ENCODE data around the gene RAPGEF2. TPM values are rescaled to one million over a fixed set of nuclear protein-coding genes. Genes with fewer than 3 reads are reported as not detected.
A peak's percentile ranks its signal among the peaks of the same experiment; 100 is the strongest.

RAPGEF2 gene
- total RNA-seq, 1 donor from 2014 or later, result 46.7 TPM

DNA sequence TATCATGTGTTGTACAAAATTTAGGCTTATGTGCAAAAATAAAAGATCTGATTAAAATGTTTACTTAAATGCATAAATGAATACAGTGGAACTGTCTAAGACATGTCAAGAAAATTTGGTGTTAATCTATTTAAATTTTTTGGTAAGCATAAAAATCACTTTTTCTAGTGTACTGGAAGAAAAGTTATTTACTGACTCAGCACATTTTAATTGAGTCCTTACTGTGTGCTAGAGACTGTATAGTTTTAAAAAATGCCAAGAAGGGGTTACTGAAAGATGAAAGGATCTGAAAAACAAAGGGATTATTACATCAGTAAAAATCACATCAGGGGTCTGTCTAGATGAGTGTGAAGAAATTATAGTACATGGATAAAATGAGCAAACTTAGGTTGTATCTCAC is 60.6 kb downstream of the RAPGEF2 start:
- DNase-seq (ENCODE audit: low spot score in 2 of 2, unreplicated experiment in 2 of 2), result no peak
- Mint-ChIP-seq H3K36me3 (peaks cover 5% of the 10 kb centered on the region), H3K27me3 (ENCODE audit: low read depth) (no peaks in the 10 kb centered on the region), H3K4me3 (no peak overlapping the region), H3K9me3 (peaks cover 7% of the 10 kb centered on the region), H3K27ac (no peak overlapping the region), H3K4me1 (peaks cover 20% of the 10 kb centered on the region)
- TF ChIP-seq, protein P1, sequence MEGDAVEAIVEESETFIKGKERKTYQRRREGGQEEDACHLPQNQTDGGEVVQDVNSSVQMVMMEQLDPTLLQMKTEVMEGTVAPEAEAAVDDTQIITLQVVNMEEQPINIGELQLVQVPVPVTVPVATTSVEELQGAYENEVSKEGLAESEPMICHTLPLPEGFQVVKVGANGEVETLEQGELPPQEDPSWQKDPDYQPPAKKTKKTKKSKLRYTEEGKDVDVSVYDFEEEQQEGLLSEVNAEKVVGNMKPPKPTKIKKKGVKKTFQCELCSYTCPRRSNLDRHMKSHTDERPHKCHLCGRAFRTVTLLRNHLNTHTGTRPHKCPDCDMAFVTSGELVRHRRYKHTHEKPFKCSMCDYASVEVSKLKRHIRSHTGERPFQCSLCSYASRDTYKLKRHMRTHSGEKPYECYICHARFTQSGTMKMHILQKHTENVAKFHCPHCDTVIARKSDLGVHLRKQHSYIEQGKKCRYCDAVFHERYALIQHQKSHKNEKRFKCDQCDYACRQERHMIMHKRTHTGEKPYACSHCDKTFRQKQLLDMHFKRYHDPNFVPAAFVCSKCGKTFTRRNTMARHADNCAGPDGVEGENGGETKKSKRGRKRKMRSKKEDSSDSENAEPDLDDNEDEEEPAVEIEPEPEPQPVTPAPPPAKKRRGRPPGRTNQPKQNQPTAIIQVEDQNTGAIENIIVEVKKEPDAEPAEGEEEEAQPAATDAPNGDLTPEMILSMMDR (IDR thresholded peaks at IDR 0.05; ENCODE audit: unreplicated experiment), result no peak

DNA sequence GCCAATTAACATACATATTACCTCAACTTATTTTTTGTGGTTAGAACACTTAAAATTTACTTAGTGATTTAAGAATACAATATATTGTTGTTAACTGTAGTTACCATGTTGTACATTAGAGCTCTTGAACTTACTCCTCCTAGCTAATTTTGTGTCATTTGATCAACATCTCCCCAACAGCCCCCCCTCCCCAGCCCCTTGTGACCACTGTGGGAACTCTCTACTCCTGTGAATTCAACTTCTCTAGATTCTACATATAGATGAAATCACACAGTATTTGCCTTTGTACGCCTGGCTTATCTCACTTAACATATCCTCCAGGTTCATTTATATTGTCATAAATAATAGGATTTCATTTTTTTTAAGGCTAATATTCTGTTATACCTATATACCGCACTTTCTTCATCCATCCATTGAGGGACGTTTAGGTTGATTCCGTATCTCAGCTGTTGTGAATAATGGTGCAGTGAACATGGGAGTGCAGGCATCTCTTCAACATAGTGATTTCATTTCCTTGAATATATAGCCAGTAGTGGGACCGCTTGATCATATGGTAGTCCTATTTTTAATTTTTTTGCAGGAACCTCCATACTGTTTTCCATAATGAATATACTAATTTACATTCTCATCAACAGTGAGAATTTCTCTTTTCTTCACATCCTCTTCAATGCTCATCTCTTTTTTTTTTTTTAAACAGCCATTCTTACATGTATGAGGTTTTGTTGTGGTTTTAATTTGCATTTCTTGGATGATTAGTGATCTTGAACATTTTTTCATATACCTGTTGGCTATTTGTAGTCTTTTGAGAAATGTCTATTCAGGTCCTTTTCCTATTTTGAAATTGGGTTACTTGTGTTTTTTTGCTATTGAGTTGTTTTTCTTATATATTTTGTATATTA is 66.8 kb downstream of the RAPGEF2 start:
- no peak overlapping the region for H3K27ac Mint-ChIP-seq
- TF ChIP-seq, protein P1 (IDR thresholded peaks at IDR 0.05; ENCODE audit: unreplicated experiment), result no peak
- H3K9me3 Mint-ChIP-seq, result peaks cover 7% of the 10 kb centered on the region
- H3K27me3 Mint-ChIP-seq (ENCODE audit: low read depth), result no peaks in the 10 kb centered on the region
- H3K4me3 Mint-ChIP-seq, result no peak overlapping the region
- peaks cover 13% of the 10 kb centered on the region for H3K4me1 Mint-ChIP-seq
- no peak for DNase-seq (ENCODE audit: low spot score in 2 of 2, unreplicated experiment in 2 of 2)
- H3K36me3 Mint-ChIP-seq, result peaks cover 5% of the 10 kb centered on the region

DNA sequence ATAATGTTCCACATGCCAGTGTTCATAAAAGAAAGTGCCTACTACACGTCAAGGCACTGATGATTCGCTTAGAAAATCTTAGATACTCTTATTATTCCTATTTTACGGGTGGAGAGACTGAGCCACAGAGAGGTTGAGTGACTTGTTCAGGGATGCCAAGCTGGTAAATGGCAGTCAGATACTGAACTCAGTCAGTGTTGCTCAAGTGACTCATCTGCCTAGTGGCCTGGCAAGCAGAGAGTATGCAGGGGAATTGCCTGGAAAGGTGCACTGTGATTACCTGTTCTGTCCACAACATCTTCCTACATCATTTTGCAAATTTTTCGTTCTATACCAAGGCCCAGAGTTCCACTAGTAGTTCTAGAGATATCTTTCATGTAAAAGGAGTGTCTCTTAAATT is 68.4 kb downstream of the RAPGEF2 start:
- Mint-ChIP-seq H3K4me1 (peaks cover 28% of the 10 kb centered on the region), H3K27me3 (ENCODE audit: low read depth) (no peaks in the 10 kb centered on the region), H3K36me3 (peaks cover 5% of the 10 kb centered on the region), H3K4me3 (no peak overlapping the region), H3K27ac (no peak overlapping the region), H3K9me3 (peaks cover 7% of the 10 kb centered on the region)
- TF ChIP-seq, protein P1 (IDR thresholded peaks at IDR 0.05; ENCODE audit: unreplicated experiment), result no peak
- DNase-seq (ENCODE audit: low spot score in 2 of 2, unreplicated experiment in 2 of 2), result no peak

DNA sequence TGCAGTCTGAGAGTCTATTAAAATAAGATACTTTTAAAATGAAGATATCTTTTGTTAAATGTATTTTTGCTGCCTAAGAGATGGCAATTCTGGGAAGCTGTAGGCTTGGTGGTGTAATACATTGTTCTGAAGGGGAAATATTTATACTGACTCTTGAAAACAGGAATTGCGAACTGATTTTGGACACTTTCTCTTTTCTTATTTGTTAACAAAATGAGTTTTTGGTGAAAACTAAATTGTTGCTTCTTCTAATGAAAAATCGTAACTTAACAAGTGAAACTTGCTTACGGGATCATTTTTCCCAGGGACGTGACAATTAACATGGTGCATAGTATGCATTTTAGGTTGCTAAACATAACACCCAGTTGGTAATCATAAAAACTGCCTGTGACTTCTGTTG is 71.0 kb downstream of the RAPGEF2 start:
- Mint-ChIP-seq H3K9me3 (no peaks in the 10 kb centered on the region), H3K4me3 (no peak overlapping the region), H3K27ac (peak overlapping the region; percentile 52), H3K36me3 (no peaks in the 10 kb centered on the region), H3K4me1 (peaks cover 28% of the 10 kb centered on the region), H3K27me3 (ENCODE audit: low read depth) (no peaks in the 10 kb centered on the region)
- TF ChIP-seq, protein P1 (IDR thresholded peaks at IDR 0.05; ENCODE audit: unreplicated experiment), result no peak
- no peak for DNase-seq (ENCODE audit: low spot score in 2 of 2, unreplicated experiment in 2 of 2)

DNA sequence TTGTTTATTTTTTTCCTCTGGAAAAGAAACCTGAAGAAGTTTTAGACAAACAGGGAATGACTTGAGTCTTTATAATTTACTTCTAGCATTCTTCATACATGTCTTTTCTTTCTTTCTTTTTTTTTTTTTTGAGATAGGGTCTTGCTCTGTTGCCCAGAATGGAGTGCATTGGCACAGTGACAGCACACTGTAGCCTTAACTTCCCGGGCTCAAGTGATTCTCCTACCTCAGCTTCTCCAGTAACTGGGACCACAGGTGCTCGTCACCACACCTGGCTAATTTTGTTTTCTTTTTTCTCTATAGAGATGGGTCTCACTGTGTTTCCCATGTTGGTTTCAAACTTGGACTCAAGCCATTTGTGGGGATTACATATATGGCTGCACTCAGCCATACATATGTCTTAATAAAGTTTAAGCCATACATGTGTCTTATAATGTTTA is 71.8 kb downstream of the RAPGEF2 start:
- TF ChIP-seq, protein P1 (IDR thresholded peaks at IDR 0.05; ENCODE audit: unreplicated experiment), result no peak
- peaks cover 28% of the 10 kb centered on the region for H3K4me1 Mint-ChIP-seq
- no peaks in the 10 kb centered on the region for H3K36me3 Mint-ChIP-seq
- no peak for DNase-seq (ENCODE audit: low spot score in 2 of 2, unreplicated experiment in 2 of 2)
- H3K9me3 Mint-ChIP-seq, result no peaks in the 10 kb centered on the region
- no peak overlapping the region for H3K4me3 Mint-ChIP-seq
- peak overlapping the region; percentile 84 for H3K27ac Mint-ChIP-seq
- H3K27me3 Mint-ChIP-seq (ENCODE audit: low read depth), result no peaks in the 10 kb centered on the region

Measured in mesothelial cell of epicardium (in vitro differentiated cells).